Stimulated activated CD8-positive, alpha-beta memory T cell treated with anti-CD3 and anti-CD28 coated beads, Interleukin-15, amount 100 ng/mL, for 4 hours (primary cell): ENCODE data around the gene ZBTB11.
"Not testable (repeated sequence)": the region's sequence is repeated elsewhere in the genome, so short reads cannot be mapped to it uniquely, and the experiment has no call there.

ENCODE experiments used
- DNase-seq, 2 donors: peaks; one replicate each; pipeline ENCODE4 v3.0.0-alpha.2; 2020; ENCODE audit warnings: low read depth in 2 of 2

The ZBTB11 gene

GRCh38 chr3:101618726-101619125 is 58.2 kb downstream of the ZBTB11 start:
- DNase-seq: no peak

GRCh38 chr3:101617478-101617877 is 59.5 kb downstream of the ZBTB11 start:
- no peak for DNase-seq

- no peak for DNase-seq
Measured at GRCh38 chr3:101615525-101615924, 61.4 kb downstream of the ZBTB11 start.

- not testable (repeated sequence) for DNase-seq
Measured at GRCh38 chr3:101613014-101613413, 63.9 kb downstream of the ZBTB11 start.

- no peak for DNase-seq
Measured at GRCh38 chr3:101611023-101611422, 65.9 kb downstream of the ZBTB11 start.

GRCh38 chr3:101605398-101605797 is 71.5 kb downstream of the ZBTB11 start:
- DNase-seq: not testable (repeated sequence)

- DNase-seq: no peak
Measured at GRCh38 chr3:101603184-101603583, 73.7 kb downstream of the ZBTB11 start.

GRCh38 chr3:101602731-101603130 is 74.2 kb downstream of the ZBTB11 start:
- DNase-seq: no peak
